K562 (cell line): ENCODE results near the gene TTYH2. TPM values are rescaled to one million over a fixed set of nuclear protein-coding genes. Genes with fewer than 3 reads are reported as not detected.

ENCODE experiments used
- ATAC-seq: fragments of 200-7000 bp; cut with Tn5 transposase; 3 replicates; pipeline ENCODE4 v1.9.1; 2020; ENCODE audit warnings: moderate library complexity
- Bru-seq: library from RNA; stranded (reverse); fragments of 400-500 nt; gene quantifications from one replicate; lab custom pipeline; 2021; lab: Mats Ljungman, UMichigan
- BruChase-seq, 2 experiments: library from RNA; stranded (reverse); fragments of 400-500 nt; gene quantifications; one replicate each; lab custom pipeline; 2021; lab: Mats Ljungman, UMichigan
- BruUV-seq: library from RNA; stranded (reverse); fragments of 400-500 nt; replicated peaks from 2 replicates; lab custom pipeline; 2021; lab: Mats Ljungman, UMichigan
- CTCF ChIA-PET: fragments of 300-600 bp; formaldehyde crosslinking; extraction: SDS; loops from one replicate; lab custom pipeline; 2021; ENCODE audit warnings: low intra/inter-chr PET ratio; lab: Yijun Ruan, JAX
- POLR2A ChIA-PET: fragments of 300-600, 350-650 bp; sonication (Branson Sonifier 250); formaldehyde crosslinking; extraction: SDS; loops from one replicate; lab custom pipeline; 2021; ENCODE audit warnings: antibody characterized with exemption, inconsistent platforms; lab: Yijun Ruan, JAX
- DNase-seq, 4 experiments: peaks; one replicate each; pipeline versions ENCODE4 v3.0.0 to v3.0.0-alpha.2; 2011 to 2018; ENCODE audit warnings: low spot score in 3 of 4, mixed read lengths in 3 of 4; ENCODE audit errors: extremely low read depth in 1 of 4
- FAIRE-seq: peaks from 2 replicates; lab custom pipeline; 2011; peaks lifted over from hg19 to GRCh38; lab: Jason Lieb, UNC
- H2AFZ ChIP-seq: 2 replicates; pipeline ENCODE4 v1.6.0; 2011; ENCODE audit warnings: low read depth, low read length, control low read depth, inconsistent platforms
- H3K27ac ChIP-seq: fragments of 200-600 bp; 3 replicates; pipeline ENCODE4 v1.8.0; 2011; ENCODE audit warnings: low read depth, mild to moderate bottlenecking, control low read depth, inconsistent platforms, low read length, moderate library complexity, mixed read lengths; ENCODE audit errors: extremely low read depth
- H3K27me3 ChIP-seq, 2 experiments: fragments of 300-600 bp in 1 of 2; 2 replicates in 1 of 2; 3 replicates in 1 of 2; pipeline versions ENCODE4 v1.6.0 to v1.8.0; 2011; ENCODE audit warnings: inconsistent platforms in 2 of 2, low read length in 2 of 2, mild to moderate bottlenecking in 1 of 2, mixed read lengths in 1 of 2, moderate library complexity in 1 of 2; ENCODE audit not compliant: control insufficient read depth in 2 of 2, insufficient read depth in 2 of 2
- H3K36me3 ChIP-seq: fragments of 300-600 bp; 3 replicates; pipeline ENCODE4 v1.8.0; 2011; ENCODE audit warnings: mild to moderate bottlenecking, low read length, inconsistent platforms; ENCODE audit not compliant: control insufficient read depth, insufficient read depth
- H3K4me1 ChIP-seq, 2 experiments: fragments of 200-600 bp in 1 of 2; replicated peaks in 1 of 2; 2 replicates in 1 of 2; 3 replicates in 1 of 2; pipeline versions ENCODE4 v1.5.1 to v1.8.0; 2011; ENCODE audit warnings: inconsistent platforms in 2 of 2, low read length in 2 of 2, mild to moderate bottlenecking in 1 of 2, mixed read lengths in 1 of 2, moderate library complexity in 1 of 2; ENCODE audit not compliant: control insufficient read depth in 2 of 2, insufficient read depth in 2 of 2
- H3K4me2 ChIP-seq: 2 replicates; pipeline ENCODE4 v1.6.1; 2011; ENCODE audit warnings: low read length, control low read depth, inconsistent platforms, mixed read lengths; ENCODE audit not compliant: insufficient read depth
- H3K4me3 ChIP-seq: fragments of 200-600 bp; sonication (generic), shearing (Covaris generic); 2 replicates; pipeline ENCODE4 v1.5.1; 2016; ENCODE audit warnings: control low read depth, inconsistent platforms
- H3K79me2 ChIP-seq: fragments of 200-600 bp; 3 replicates; pipeline ENCODE4 v1.8.0; 2011; ENCODE audit warnings: low read length, inconsistent platforms; ENCODE audit not compliant: control insufficient read depth, insufficient read depth
- H3K9ac ChIP-seq, 2 experiments: 2 replicates each; pipeline versions ENCODE4 v1.6.0 to v1.6.1; 2011; ENCODE audit warnings: low read depth in 2 of 2, low read length in 2 of 2, control low read depth in 1 of 2, inconsistent platforms in 1 of 2, mild to moderate bottlenecking in 1 of 2, mixed read lengths in 1 of 2; ENCODE audit not compliant: insufficient read depth in 1 of 2
- H3K9me1 ChIP-seq: one replicate; pipeline ENCODE4 v1.6.0; 2011; ENCODE audit warnings: inconsistent platforms, mild to moderate bottlenecking, low read length, moderate library complexity; ENCODE audit not compliant: control insufficient read depth, insufficient read depth
- H3K9me3 ChIP-seq: replicated peaks from 2 replicates; pipeline ENCODE4 v1.5.1; 2011; ENCODE audit warnings: low read depth, low read length, inconsistent platforms; ENCODE audit not compliant: control insufficient read depth, insufficient read depth
- H4K20me1 ChIP-seq: replicated peaks from 2 replicates; pipeline ENCODE4 v1.6.1; 2011; ENCODE audit warnings: low read length, inconsistent platforms, mixed read lengths; ENCODE audit not compliant: control insufficient read depth, insufficient read depth
- C11orf30 ChIP-seq: fragments of 450-650 bp; IDR thresholded peaks from 2 replicates; pipeline ENCODE4 v1.6.1; 2016; ENCODE audit warnings: low read depth, mild to moderate bottlenecking
- CHD4 ChIP-seq: fragments of 200-600 bp; sonication (generic); IDR thresholded peaks from 3 replicates; pipeline ENCODE4 v1.6.1; 2012; ENCODE audit warnings: low read depth, mild to moderate bottlenecking, mixed read lengths, low read length, inconsistent platforms; ENCODE audit not compliant: insufficient read depth, insufficient replicate concordance, poor library complexity, severe bottlenecking
- CTCF ChIP-seq, 3 experiments: IDR thresholded peaks in 2 of 3; conservative IDR thresholded peaks in 1 of 3; 2 replicates each; pipeline ENCODE4 v1.5.1; 2011 to 2012; ENCODE audit warnings: low read length in 3 of 3, mild to moderate bottlenecking in 3 of 3, control low read depth in 2 of 3, improper control_type of control experiment in 1 of 3, inconsistent platforms in 1 of 3, low read depth in 1 of 3, mixed read lengths in 1 of 3, moderate library complexity in 1 of 3; ENCODE audit not compliant: insufficient read depth in 2 of 3
- DNMT1 ChIP-seq: fragments of 450-650 bp; IDR thresholded peaks from 2 replicates; pipeline ENCODE4 v1.6.1; 2016; ENCODE audit warnings: antibody characterized with exemption, mild to moderate bottlenecking
- ESRRB ChIP-seq: fragments of 250-450 bp; sonication (Bioruptor Pico); IDR thresholded peaks from 2 replicates; pipeline ENCODE4 v1.5.0; 2020; ENCODE audit warnings: mild to moderate bottlenecking, moderate library complexity, borderline replicate concordance
- HMG20B ChIP-seq: fragments of 250-450 bp; sonication (Bioruptor Pico); IDR thresholded peaks from 2 replicates; pipeline ENCODE4 v1.5.0; 2021; ENCODE audit warnings: mild to moderate bottlenecking
- MAFK ChIP-seq: IDR thresholded peaks from 2 replicates; pipeline ENCODE4 v1.6.1; 2011; ENCODE audit warnings: low read length, improper control_type of control experiment
- PATZ1 ChIP-seq: fragments of 250-450 bp; sonication (Bioruptor Pico); IDR thresholded peaks from 2 replicates; pipeline ENCODE4 v1.5.0; 2020; ENCODE audit warnings: mild to moderate bottlenecking, borderline replicate concordance
- ZNF830 ChIP-seq: fragments of 250-450 bp; sonication (Bioruptor Pico); IDR thresholded peaks from 2 replicates; pipeline ENCODE4 v1.5.0; 2021; ENCODE audit warnings: mild to moderate bottlenecking
- WGBS: fragments of 100-300 bp; shearing (Covaris generic); methylation state at CpG from one replicate; pipeline ENCODE4 v1.1.6; 2016; ENCODE audit warnings: low coverage, mixed read lengths; ENCODE audit not compliant: insufficient coverage; ENCODE audit errors: missing lambda C conversion rate; 5-methylcytosine and 5-hydroxymethylcytosine counted together
- in situ Hi-C: fragments of 300-500 bp; cut with MboI; formaldehyde crosslinking; loops from 4 replicates; pipeline ENCODE4 v1.15.0; 2018; ENCODE audit warnings: inconsistent platforms, mixed read lengths
- intact Hi-C: fragments of 100-400 bp; cut with micrococcal nuclease; formaldehyde crosslinking; loops from 2 replicates; pipeline ENCODE4 v1.14.2; 2022
- long read RNA-seq, 3 experiments: library from polyadenylated mRNA in 2 of 3; library from RNA in 1 of 3; unstranded in 2 of 3; stranded (forward) in 1 of 3; transcript quantifications; one replicate each; pipeline ENCODE4 v2.0.0, GENCODE V29; 2019 to 2022
- polyA minus RNA-seq, 3 experiments: library from RNA; depleted of rRNA, polyadenylated mRNA; stranded (reverse); fragments of >200 nt; gene quantifications; 2 replicates each; pipeline ENCODE4 v1.2.3, GENCODE V29; 2011
- polyA plus RNA-seq, 8 experiments: library from polyadenylated mRNA; depleted of rRNA in 4 of 8; stranded (reverse) in 5 of 8; unstranded in 3 of 8; fragments of >200 nt; fragmentation: Nextera tagmentation in 2 of 8; fragmentation: Illumina TruSeq in 1 of 8; extraction: Ambion mirVana in 2 of 8; extraction: Trizol in 1 of 8; gene quantifications; 2 replicates each; pipeline versions ENCODE4 v1.2.1 to v1.2.3, GENCODE V29; 2011 to 2014; ENCODE audit warnings: inconsistent platforms in 1 of 8, missing spikeins in 1 of 8
- total RNA-seq, 7 experiments: library from RNA; depleted of rRNA in 6 of 7; stranded (reverse); fragments of >200 nt in 6 of 7; fragmentation: Illumina TruSeq in 2 of 7; extraction: Trizol in 2 of 7; gene quantifications; 2 replicates each; pipeline versions ENCODE4 v1.2.1 to v1.2.3, GENCODE V29; 2011 to 2021; ENCODE audit warnings: low replicate concordance in 1 of 7

Gene TTYH2
- 5.2 and 11.9 TPM in 2 replicates for total RNA-seq (2011; cell fraction: chromatin; rRNA removed; ENCODE audit: low replicate concordance)
- 8.2 and 10.0 TPM in 2 replicates for total RNA-seq (2011; cell fraction: nucleolus; rRNA removed)
- 4.3 and 5.9 TPM in 2 replicates for total RNA-seq (2011; cell fraction: nucleoplasm; rRNA removed)
- total RNA-seq (2014; rRNA removed) (1.1 and 1.8 TPM in 2 replicates), total RNA-seq (2014; rRNA removed; fragmentation: Illumina TruSeq; extraction: Trizol) (0.57 and 0.76 TPM in 2 replicates), total RNA-seq (2015; rRNA removed; fragmentation: Illumina TruSeq; extraction: Trizol) (0.91 and 1.2 TPM in 2 replicates), total RNA-seq (2021) (1.1 and 1.6 TPM in 2 replicates), polyA plus RNA-seq (2011; rRNA removed) (2.0 and 5.3 TPM in 2 replicates), polyA plus RNA-seq (2014; fragmentation: Illumina TruSeq; extraction: Trizol) (1.1 and 1.2 TPM in 2 replicates), polyA plus RNA-seq (2014; fragmentation: Nextera tagmentation; extraction: Ambion mirVana) (under 1 TPM; 0.03 to 0.10 TPM), polyA plus RNA-seq (2014; rRNA removed) (0.86 and 2.0 TPM in 2 replicates), polyA minus RNA-seq (2011; rRNA and poly(A)+ RNA removed) (1.8 and 2.1 TPM in 2 replicates), Bru-seq, nascent RNA (percentile 45 among the genes with signal in this experiment), BruChase-seq, experiment 1, labeled RNA remaining after a 2-hour chase (percentile 31 among the genes with signal in this experiment), BruChase-seq, experiment 2, labeled RNA remaining after a 6-hour chase (percentile 35 among the genes with signal in this experiment)
- polyA plus RNA-seq (2011; cell fraction: cytosol; rRNA removed) = 4.0 and 5.6 TPM in 2 replicates
- polyA plus RNA-seq (2011; cell fraction: nucleus; rRNA removed) = 13.5 and 14.4 TPM in 2 replicates
- 1.1 and 2.9 TPM in 2 replicates for polyA plus RNA-seq (2012)
- 2.7 and 3.7 TPM in 2 replicates for polyA minus RNA-seq (2011; cell fraction: cytosol; rRNA and poly(A)+ RNA removed)
- polyA minus RNA-seq (2011; cell fraction: nucleus; rRNA and poly(A)+ RNA removed) = 3.0 and 7.2 TPM in 2 replicates
- long read RNA-seq, experiment 1, partial matches to known transcripts = 2 of 11 reads
- long read RNA-seq, experiment 1, other reads (novel, unspliced or antisense) = 6 of 11 reads
- long read RNA-seq, experiment 2, partial matches to known transcripts = 0 of 3 reads
- long read RNA-seq, experiment 2, other reads (novel, unspliced or antisense) = 2 of 3 reads
- long read RNA-seq, experiment 3 = 0 reads

- FAIRE-seq (peak; percentile 65), ATAC-seq (peak; percentile 81), DNase-seq (peak; percentile 88 to 91 (median 90))
- peaks cover 3% of the 10 kb centered on the region for H3K79me2 ChIP-seq
- H3K36me3 ChIP-seq = peaks cover 31% of the 10 kb centered on the region
- under 1% methylated on average over 26 of the region's 62 CpGs for WGBS
- no peaks in the 10 kb centered on the region for H3K27me3 ChIP-seq
- peaks cover 37% of the 10 kb centered on the region for H4K20me1 ChIP-seq
- no peaks in the 10 kb centered on the region for H3K9me1 ChIP-seq
- BruUV-seq = no TSS peak
- H3K4me3 ChIP-seq = peak within 1 kb of the TSS; percentile 40
- H3K27ac ChIP-seq = peak within 1 kb of the TSS; percentile 61; the same call in 2 of the 3 replicates
- H2AFZ ChIP-seq = peak within 1 kb of the TSS; percentile 91
- H3K9me3 ChIP-seq = no peaks in the 10 kb centered on the region
- H3K4me2 ChIP-seq = peak within 1 kb of the TSS; percentile 81
- intact Hi-C loops = loop anchor here (5.0 kb wide), 2 partner anchors 69 to 149 kb away; partner anchors contain the start of gene BTBD17
- ChIA-PET CTCF (interaction anchor here (0.7 to 1.3 kb wide), 3 partner anchors 10 to 709 kb away, joined by 3 to 4 read pairs (median 3); no protein-coding TSS in a partner anchor), POLR2A (interaction anchor here (0.6 to 2.0 kb wide), 11 partner anchors 9 to 430 kb away, joined by 3 to 13 read pairs (median 4); no protein-coding TSS in a partner anchor)
- in situ Hi-C loops = loop anchor here (5.0 kb wide), 1 partner anchor 139 kb away; no protein-coding TSS in a partner anchor
- H3K4me1 ChIP-seq = peaks cover 30 to 43% of the 10 kb centered on the region in 2 experiments
- peak within 1 kb of the TSS; percentile 45 to 91 for H3K9ac ChIP-seq
- TF ChIP-seq HMG20B (CRISPR knock-in tag) = no peak
- no peak for TF ChIP-seq PATZ1 (CRISPR knock-in tag)
- TF ChIP-seq ZNF830 (CRISPR knock-in tag) = no peak
- no peak for TF ChIP-seq ESRRB
- no peak for TF ChIP-seq DNMT1
- TF ChIP-seq CHD4 = no peak
- TF ChIP-seq CTCF (IDR thresholded peaks at IDR 0.05 in 2 of 3, conservative IDR thresholded peaks at IDR 0.05 in 1 of 3; ENCODE audit: insufficient read depth in 2 of 3, low read depth in 1 of 3, low read length in 3 of 3) = peak; percentile 27 to 53 (median 47); a peak in 5 of 6 replicates
- no peak for TF ChIP-seq MAFK
- no peak for TF ChIP-seq C11orf30
Measured at GRCh38 chr17:74212913-74213791, at the start of gene TTYH2. Gene TTYH2 (plus strand): TSS chr17:74213571. CDS start chr17:74213588, 17 bp downstream.
